Right hindlimb (tissue), 1 donor: ENCODE measurements around the gene GRIFIN.

Experiments used
- DNase-seq: peaks from one replicate; pipeline ENCODE4 v3.0.0-alpha.2; 2018

Gene GRIFIN

DNA sequence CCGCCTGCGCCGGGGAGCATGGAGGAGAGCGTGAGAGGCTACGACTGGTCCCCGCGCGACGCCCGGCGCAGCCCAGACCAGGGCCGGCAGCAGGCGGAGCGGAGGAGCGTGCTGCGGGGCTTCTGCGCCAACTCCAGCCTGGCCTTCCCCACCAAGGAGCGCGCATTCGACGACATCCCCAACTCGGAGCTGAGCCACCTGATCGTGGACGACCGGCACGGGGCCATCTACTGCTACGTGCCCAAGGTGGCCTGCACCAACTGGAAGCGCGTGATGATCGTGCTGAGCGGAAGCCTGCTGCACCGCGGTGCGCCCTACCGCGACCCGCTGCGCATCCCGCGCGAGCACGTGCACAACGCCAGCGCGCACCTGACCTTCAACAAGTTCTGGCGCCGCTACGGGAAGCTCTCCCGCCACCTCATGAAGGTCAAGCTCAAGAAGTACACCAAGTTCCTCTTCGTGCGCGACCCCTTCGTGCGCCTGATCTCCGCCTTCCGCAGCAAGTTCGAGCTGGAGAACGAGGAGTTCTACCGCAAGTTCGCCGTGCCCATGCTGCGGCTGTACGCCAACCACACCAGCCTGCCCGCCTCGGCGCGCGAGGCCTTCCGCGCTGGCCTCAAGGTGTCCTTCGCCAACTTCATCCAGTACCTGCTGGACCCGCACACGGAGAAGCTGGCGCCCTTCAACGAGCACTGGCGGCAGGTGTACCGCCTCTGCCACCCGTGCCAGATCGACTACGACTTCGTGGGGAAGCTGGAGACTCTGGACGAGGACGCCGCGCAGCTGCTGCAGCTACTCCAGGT is 43.1 kb downstream of the GRIFIN start:
- DNase-seq = no peak

DNA sequence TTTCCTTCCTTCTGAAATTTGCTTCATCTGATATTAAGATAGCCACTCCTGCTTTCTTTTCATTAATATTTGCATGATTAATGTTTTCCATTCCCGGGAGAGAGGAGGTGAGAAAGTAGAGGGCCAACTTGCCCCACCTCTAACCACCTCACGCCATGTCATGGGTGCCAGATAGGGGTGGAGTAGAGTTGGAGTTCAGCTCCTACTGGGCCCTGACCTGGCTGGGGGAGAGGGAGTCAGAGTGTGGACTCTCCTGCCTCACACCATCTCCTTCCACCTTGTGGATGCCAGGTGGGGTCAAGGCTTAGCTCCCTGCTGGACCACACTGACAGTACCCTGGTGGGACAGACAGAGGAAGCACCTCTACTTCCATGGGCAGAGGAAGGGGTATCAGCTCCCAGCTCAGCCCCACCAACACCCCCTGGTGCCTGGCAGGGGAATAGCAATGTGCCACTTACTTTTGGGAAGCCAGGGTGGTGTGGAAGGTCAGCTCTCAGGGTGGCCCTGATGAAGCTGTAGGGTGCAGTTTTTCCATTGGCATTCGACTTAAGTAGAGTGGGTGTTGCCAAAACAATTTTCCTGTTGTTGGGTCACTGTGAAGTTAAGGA is 44.8 kb downstream of the GRIFIN start:
- no peak for DNase-seq

DNA sequence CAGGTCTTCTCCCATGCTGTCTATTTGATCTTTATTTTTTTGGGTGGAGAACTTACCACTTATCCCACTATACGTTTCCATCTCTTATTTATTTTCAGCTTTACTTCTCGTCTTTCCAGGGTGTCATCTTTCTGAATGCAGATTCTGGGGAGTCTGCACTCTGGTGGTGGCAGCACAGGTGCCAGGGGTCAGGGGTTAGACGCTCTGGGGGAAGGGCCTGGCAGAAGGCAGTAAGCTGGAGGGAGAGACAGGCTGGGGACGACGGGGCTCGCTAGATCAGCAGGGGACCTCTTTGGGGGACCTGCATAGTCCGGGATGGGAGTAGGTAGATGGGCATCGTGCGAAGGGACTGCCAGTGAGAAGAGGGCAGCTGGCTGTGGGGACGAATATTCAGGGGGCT is 50.4 kb downstream of the GRIFIN start:
- DNase-seq = no peak
